SHP77 (cell line): ENCODE data around the gene STK32B.

Source experiments
- DNase-seq, 2 experiments: peaks; one replicate each; lab custom pipeline; 2025; lab: John Stamatoyannopoulos, UW

Gene STK32B

DNA sequence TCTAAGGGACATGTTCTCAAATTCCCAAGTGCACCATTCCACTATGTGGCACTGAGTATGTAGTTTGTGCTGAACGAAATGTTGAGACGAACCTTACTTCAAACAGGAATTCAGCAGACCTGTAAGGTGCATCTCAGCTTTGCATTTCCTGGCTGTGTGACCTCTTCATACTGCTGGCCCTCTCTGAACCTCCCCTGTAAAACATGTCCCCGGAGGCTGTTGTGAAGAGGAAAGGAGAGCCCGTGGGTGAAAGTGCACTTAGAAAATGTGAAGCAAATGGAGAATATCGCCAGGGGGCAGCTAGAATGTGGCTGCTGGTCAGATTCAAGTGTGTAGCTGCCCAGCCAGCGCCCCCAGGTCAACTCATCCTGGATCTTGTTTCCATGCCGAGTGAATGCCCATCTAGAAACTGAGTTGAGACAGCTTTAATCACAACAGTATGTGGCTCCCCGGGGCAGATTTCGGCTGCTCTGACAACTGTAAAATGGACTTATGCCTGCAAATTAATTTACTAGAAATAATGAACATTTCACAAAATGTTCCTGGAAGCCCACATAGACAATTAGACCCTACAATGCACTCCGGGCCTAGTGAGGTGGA is 393.7 kb downstream of the STK32B start:
- DNase-seq: no peak

DNA sequence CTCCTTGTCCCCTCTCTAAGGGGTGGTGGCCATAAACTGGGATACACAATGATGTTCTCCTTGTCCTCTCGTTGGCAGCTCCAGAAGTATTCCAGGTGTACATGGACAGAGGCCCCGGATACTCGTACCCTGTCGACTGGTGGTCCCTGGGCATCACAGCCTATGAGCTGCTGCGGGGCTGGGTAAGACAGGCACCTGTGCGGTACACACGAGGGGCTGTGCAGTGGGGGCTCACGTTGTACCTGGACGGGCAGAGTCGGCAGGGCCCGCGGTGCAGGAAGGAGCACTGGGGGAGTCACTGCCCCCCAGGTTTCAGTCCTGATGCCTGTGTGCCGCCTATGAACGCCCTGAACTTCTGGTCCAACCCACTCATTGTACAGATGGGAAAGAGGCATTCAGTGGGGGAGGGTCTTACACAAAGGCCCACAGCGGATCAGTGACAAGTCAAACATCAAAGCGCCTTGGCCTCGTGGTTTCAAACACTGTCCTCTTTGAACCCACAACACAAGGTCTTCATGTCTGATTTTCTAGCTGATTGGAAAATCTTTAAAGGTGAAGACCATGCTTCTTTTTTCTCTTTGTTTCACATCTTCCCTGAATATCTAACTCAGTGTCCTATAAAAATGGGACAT is 395.4 kb downstream of the STK32B start:
- no peak for DNase-seq

DNA sequence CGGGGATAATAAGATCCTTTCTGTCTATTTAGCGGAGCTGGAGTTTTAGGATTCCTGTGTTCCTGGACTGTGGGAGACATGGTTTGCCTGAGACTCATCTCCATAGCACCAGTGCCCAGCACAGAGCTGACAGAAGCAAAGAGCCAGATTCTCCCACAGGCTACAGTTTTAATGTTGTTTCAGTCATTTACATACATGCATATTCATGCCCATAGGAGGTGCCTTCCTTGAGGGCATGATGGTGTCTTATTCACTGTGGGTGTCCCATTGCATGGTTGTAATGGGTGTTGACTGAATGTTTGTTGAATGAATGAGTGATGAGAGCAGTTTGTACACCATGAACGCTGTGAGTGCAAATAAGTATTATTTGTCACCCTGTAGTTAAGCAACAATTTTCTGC is 396.5 kb downstream of the STK32B start:
- no peak for DNase-seq

DNA sequence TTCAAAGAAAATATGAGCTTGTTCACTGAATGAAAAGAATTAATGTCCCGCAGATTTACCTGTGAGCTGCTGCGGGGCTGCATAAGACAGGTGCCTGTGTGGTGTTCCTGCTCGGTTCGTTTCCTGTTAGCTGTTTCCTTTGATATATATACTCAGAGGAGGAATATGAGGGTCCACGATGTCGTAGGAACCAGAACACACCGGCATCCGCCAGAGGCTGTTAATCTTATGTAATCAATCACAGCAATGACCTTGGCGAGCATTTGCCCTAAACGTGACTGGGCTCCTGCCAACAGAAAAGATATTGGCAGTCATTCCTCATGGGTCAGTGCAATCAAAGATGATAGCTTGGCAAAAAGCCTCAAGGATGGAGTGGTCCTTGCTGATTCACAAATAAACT is 396.9 kb downstream of the STK32B start:
- no peak for DNase-seq

DNA sequence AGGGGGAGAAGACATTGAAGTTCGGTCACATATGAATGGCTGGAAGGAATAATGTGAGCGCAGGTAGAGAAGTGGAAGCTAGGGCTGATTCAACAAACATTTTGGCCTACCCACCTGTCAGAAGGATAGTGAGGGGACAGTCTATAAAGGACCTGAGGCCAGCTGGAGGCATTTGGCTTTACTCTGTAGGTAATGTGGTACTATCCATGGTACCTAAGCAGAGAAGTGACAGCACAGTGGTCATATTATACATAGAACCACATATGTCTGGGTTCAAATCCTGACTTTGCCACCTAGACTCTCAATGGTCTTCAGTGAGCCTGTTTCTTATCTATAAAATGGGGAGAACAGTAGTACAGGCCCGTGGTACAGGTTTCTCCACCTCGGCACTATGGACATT is 400.0 kb downstream of the STK32B start:
- DNase-seq: no peak

DNA sequence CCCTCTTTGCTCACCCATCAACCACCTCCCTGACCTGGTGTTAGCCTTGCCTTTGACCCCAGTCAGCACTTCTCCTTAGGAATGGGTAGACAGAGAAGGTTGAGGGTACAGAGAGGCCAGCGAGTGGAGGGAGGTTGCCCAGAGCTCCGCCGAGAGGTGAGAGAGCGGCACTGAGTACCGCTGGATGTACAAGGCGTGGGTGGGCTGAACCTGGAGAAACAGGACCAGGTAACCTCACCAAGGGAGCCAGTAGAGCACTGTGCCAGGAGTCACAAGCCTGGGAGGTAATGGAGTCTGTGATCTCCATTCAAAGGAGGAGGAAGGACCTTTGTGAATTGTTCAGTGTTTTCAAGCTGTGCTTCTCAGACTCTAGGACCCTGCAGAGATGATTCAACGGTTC is 400.9 kb downstream of the STK32B start:
- DNase-seq: no peak

DNA sequence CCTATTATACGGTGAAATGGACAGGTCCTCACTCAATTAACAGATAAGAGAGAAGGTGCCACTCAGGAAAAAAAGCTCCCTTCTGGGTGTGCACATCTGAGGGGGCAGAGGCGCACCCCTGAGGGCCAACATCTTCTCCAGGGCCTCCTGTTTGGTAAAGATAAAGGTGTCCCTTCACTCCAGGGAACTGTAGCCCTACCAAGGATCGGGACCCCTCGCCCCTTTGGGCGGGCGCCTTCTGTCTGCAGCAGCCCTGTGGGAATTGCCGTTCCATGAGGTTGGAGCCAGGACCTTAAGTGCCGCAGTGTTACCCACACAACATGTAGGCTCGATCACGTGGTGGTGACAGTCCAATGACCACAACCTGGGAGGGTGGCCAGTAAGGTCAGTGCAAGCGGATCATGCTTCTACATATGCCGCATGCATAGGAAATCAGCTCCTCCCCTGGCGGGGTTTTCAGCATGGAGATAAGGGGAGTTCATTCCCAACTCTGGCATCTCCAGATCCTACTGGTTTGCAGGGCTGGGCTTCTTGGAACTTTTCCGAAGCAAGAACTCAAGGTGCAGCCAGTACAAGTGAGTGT is 403.8 kb downstream of the STK32B start:
- DNase-seq: no peak

DNA sequence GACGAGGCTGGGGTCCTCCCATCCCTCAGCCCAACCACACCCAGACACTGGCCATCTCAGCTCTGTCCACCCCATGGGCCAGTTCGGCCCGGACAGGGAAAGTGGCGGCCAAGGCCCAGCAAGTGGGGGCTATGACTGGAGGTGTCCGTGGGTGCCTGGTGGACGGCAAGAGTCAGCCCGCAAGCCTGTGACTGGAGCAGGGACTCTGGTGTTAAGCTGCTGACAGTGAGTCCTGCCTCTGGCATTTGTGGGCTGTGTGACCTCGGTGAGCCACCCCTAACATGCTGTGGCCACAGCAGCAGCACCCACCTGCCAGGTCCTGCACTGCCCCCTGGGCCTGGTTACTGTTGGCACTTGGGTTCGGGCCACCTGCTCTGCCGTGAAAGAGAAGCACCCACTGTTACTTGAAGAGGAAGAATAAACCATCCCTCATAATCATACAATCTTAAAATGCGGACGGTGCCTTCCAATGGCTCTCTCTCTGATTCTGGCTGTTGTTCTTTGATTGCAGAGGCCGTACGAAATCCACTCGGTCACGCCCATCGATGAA is 405.1 kb downstream of the STK32B start:
- DNase-seq: no peak

DNA sequence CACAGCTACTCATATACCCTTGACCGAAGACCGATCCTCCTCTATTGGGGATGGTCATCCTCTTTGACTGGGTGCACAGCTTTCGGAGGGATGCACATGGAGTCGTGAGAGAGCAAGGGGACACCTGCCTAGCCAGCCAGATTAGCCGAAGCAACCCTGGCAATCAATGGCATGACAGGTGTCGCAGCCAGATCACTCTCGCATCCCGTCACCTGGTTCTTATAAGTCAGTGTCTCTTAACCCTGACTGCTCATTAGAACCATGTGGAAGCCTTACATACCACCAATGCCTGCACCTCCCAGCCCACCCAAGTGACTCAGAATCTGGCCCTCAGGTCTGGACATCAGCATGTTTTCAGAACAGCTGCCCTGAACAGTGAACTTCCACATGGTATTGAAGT is 407.4 kb downstream of the STK32B start:
- DNase-seq: no peak

DNA sequence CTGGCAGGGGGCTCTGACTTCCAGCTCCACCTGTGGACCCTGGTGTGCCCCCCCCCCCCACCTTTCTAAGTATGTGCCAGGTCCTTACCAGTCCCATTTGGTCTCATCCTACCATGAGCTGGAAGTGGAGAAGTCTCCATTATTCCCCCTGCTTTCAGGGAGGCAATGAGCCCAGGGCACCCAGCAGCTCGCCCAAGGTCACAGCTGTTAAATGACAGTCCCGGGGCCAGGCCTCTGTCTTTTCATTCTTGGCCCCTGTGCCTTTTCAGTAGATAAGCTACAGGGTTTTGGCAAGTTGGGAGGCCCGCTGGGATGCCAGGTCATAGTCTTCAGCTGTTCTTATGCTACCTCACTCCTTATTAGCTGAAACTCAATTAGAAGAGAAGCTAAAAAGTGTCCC is 408.0 kb downstream of the STK32B start:
- DNase-seq: no peak

DNA sequence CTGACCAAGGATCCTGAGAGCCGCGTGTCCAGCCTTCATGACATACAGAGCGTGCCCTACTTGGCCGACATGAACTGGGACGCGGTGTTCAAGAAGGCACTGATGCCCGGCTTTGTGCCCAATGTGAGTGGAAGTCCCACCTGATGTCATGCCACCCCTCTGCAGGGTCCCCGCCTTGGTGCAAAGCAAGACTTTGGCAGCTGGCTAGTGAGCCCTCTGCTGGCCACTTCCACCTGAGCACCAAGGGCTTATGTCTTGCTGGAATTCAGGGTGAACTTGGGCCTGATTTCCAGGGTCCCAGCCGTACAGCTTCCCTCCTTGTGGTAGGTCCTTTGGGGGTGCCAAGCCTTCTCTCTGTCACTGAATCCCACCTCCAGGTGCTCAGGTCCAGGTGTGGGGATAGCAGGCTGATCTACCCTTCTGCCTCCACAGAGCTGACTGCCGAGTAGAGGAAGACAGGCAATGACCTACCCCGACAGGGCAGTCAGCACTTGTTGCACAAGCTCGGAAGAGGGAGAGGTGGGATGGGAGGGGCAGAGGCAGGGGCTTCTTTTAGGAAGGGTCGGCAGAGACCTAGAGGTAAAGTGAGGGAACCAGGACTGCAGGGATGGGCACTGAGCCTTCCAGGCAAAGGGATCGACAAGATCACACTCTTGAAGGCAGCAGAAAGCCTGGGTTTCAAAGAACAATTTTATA is 409.0 kb downstream of the STK32B start:
- DNase-seq: no peak

DNA sequence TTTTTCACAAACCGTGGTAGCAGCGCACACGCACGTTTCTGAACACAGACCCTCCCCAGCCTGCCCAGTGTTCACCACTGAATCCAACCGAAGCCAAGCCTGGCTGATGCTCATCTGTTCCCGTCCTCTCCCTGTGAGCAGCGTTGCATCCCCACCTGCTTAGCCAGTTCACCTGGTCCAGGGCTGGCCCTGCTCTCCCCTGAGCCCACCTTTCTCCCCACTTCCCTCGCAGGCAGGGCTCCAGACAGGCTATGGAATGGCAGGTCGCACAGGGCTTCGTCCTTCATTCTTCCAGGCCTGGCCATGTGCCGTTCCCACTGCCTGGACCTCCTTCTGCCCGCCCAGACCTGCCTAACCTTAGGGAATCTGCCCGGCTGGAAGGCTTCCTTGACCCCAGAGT is 410.2 kb downstream of the STK32B start:
- no peak for DNase-seq

DNA sequence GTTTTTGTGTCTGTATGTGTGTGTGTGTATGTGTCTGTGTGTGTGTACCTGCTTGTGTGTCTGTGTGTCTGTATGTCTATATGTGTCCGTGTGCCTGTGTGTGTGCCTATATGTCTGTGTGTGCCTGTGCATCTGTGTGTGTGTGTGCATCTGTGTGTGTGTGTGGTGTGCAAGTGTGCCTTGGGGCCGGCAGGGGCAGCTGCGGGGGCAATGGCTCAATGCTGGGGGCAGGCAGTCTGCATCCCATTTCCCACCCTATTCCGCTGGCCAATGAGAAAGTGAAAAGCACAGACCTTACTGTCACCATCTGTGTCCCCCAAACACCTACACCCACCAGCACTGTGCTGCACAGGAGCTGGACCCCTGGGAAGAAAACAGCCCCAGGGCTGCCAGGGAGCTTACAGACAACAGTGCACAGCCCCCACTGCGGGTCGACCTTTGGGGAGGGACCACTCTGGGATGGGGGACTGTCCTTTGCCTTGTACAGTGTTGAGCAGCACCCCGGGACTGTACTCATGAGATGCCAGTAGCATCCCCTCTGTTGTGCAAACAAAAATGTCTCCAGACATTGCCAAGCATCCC is 411.1 kb downstream of the STK32B start:
- no peak for DNase-seq

DNA sequence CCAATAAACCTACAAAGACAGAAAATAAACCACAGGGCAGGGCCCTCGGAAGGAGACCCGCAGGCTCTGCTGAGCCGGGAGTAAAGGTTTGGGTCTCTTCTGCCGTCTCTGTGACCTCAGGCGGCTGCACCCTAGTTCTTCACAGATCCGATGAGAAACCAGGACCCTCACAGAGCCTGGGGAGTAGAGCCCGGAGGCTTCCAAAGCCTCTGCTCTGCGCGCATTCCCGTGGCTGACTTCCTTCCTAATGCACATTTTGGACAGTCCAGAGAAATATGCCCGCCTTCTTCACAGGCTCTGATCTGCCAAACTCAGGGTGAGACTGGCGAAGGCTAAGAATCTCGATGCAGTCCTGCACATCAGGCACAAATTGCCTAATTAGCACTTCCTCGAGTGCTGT is 411.6 kb downstream of the STK32B start:
- DNase-seq: no peak

DNA sequence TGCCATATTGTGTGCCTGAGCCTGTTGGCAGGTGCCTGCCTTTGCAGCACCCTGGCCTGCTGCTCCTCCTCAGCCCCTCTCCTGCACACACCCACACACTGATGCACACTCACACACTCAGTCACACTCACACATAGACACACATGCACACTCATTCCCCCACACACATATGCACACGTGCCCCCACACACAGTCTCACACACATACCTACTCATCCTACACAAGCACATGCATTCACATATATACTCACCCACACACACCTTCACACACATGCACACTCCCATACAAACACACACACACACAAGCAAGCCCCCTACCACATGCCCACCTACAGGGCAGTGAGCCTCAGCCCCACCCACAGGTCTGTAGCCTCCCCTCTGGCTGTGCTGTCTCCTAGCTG is 412.1 kb downstream of the STK32B start:
- no peak for DNase-seq

DNA sequence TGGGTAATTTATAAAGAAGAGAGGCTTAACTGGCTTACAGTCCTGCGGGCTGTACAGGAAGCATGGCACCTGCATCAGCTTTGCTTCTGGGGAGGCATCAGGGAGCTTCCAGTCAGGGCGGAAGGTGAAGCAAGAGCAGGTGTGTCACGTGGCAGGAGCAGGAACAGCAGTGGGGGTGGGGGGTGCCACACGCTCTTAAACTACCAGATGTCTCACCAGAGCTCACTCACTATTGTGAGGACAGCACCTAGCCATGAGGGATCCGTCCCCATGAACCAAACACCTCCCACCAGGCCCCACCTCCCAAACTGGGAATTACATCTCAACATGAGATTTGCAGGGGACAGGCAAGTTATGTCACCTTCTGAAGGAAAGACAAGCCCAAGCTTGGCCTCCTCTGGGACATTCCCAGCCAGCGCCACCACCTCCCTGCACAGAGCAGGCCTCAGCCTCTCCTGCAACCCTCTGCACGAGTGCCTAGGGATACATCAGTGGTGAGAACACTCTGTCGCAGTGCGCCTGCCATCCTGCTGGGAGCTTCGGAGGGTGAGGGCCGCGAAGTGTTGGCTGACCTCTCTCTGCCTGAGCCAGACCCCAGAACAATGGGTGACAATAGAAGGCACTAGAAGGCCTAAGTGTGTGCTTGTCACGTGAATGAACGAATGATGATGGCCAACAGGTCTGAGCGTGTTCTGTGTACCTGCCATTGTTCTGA is 412.8 kb downstream of the STK32B start:
- no peak for DNase-seq

DNA sequence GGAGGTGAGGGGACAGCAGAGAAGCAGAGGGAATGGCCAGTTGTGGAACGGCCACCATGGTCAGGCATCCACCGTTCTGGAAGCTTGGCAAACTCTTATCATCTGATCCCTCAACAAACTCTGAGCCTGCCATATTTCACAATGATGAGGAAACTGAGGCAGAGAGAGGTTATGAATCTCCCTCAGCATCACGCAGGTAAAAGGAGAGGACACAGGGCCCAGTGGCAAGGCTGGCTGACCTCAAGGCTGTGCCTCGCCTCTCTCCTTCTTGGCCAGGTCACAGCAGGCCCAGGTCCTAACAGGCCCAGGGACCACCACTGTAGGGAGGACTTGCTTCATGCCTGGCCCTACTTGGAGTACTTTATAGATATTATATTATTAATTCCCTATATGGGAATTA is 414.2 kb downstream of the STK32B start:
- no peak for DNase-seq

DNA sequence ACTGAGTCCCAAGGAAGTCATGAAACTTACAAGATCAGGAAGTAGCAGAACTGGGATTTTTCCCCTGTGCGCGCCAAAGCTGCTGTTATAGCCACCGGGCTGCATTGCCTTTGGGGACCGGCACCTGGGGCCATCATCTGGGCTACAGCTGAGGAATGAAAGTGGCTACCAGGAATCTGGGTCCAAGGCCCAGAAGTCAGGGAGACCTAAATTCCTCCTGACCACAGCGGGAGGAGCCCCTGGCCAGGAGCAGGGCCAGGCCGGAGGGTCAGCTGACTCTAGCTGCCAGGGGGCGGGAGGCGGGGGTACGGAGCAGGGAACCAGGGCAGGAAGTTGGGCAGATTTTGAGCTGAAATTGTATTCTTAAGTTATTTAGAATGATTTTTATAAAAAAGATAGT is 414.7 kb downstream of the STK32B start:
- no peak for DNase-seq

DNA sequence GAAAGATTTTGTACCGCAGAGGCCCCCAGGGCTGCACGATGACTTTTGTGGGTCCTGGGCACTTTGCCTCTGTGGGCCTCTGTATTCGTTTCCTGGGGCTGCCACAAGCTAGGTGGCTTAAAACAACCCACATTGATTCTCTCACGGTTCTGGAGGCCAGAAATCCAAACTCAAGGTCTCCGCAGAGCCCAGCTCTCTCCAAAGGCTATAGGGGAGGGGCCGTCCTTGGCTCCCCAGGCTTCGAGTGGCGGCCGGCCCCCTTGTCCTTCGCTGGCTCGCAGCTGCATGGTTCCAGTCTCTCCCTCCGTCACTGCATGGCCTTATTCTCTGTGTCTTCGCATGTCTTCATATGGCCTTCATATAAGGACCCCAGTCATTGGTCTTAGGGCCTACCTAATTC is 415.8 kb downstream of the STK32B start:
- DNase-seq: no peak

DNA sequence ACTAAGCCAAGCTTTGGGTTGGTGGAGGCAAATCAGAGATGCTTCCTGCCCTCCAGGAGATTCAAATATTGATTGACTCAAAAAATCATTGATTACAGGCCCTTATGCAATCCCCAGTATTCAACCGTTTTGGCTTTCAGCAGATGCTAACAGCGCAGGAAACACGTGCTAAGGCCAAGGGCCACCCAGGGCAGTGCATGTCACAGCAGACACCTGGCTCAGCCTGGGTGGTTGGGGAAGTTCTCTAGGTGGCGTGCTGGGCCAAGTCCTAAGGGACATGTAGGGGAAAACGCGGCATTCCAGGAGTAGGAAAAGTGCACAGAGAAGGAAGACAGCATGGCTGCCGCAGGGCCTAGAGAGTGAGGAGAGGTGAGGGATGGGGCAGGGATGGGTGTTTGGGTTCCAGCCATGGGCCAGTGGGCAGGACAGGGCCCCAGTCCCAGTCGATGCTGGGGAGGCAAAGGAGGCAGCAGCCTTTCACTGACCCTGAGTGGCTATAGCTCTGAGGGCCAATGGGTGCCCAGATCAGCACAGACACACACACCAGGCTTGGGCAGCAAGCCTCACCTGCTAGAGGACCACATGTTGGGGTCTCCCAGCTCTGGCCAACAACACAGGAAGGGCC is 418.0 kb downstream of the STK32B start:
- peak in 1 of 2 experiments; percentile 3 for DNase-seq

DNA sequence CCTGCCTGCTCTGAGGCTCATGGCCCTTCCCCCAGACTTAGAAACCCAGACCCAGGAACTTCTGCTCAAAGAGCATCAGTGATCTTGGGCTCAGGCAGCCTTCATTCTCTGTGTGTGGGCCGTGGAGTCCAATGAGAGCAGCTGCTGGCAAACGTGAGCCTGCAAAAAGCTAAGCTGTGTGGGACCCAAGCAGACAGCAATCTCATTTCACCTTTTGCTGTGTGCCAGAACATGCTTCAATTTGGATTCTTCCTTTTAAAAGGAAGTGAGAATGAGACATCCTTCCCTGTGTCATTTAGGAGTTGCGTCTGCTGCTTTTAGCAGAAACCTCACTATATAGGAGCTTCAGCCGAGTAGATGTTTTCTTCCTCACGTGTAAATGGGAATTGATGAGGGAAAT is 418.6 kb downstream of the STK32B start:
- no peak for DNase-seq
